ENCODE results near the gene RFXAP. TPM values are rescaled to one million over a fixed set of nuclear protein-coding genes. Genes with fewer than 3 reads are reported as not detected.

Gene RFXAP
- total RNA-seq, 2 experiments from 2014 or later = 14.1 to 15.4 TPM

DNA sequence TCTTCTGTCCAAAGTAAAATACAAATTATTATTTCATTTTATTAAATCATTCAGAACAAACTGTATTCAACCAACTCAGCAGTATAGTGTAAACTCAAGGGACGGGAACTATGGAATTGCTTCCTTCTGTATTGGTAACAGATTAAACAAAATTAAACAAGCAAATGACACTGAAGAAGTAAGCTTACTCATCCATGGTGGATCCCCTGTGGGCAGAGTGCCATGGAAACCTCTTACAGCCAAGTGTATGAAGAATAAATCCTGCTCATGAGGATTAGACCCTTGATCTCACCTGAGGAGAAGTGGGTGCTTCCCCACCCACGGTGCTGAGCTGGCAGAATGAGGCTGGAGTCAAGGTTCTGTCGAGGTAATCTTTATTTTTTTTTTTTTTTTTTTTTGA is 18.0 kb upstream of the RFXAP start:
- H3K36me3 Mint-ChIP-seq (ENCODE audit: low read depth) = no peaks in the 10 kb centered on the region
- TF ChIP-seq, protein P1, sequence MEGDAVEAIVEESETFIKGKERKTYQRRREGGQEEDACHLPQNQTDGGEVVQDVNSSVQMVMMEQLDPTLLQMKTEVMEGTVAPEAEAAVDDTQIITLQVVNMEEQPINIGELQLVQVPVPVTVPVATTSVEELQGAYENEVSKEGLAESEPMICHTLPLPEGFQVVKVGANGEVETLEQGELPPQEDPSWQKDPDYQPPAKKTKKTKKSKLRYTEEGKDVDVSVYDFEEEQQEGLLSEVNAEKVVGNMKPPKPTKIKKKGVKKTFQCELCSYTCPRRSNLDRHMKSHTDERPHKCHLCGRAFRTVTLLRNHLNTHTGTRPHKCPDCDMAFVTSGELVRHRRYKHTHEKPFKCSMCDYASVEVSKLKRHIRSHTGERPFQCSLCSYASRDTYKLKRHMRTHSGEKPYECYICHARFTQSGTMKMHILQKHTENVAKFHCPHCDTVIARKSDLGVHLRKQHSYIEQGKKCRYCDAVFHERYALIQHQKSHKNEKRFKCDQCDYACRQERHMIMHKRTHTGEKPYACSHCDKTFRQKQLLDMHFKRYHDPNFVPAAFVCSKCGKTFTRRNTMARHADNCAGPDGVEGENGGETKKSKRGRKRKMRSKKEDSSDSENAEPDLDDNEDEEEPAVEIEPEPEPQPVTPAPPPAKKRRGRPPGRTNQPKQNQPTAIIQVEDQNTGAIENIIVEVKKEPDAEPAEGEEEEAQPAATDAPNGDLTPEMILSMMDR (IDR thresholded peaks at IDR 0.05) = no peak
- no peak overlapping the region for H3K27ac Mint-ChIP-seq
- peaks cover 16% of the 10 kb centered on the region for H3K27me3 Mint-ChIP-seq
- intact Hi-C loops (cut with micrococcal nuclease) = no loop called here
- H3K4me3 Mint-ChIP-seq = no peak overlapping the region
- POLR2A ChIA-PET = no interaction called here
- CTCF ChIA-PET = no interaction called here
- ATAC-seq = no peak
- H3K4me1 Mint-ChIP-seq (ENCODE audit: low read depth) = no peaks in the 10 kb centered on the region
- no peak for DNase-seq
- H3K9me3 Mint-ChIP-seq = no peaks in the 10 kb centered on the region

DNA sequence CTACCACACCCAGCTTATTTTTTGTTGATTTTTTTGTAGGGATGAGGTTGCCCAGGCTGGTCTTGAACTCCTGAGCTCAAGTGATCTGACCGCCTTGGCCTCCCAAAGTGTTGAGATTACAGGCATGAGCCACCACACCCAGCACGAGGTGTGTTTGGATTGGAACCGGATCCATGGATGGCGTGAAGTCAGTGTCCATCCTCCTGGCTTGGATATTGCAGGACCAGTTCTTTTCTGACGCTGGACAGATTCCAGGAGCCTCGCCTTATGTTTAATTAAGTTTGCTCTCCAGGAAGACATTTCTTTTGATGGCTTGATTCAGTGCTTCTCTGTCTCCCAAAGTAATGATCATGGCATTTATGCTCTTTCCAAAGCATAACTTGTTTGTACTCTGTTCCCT is 14.4 kb upstream of the RFXAP start:
- no peak for DNase-seq
- Mint-ChIP-seq H3K36me3 (ENCODE audit: low read depth) (no peaks in the 10 kb centered on the region), H3K27me3 (peaks cover 17% of the 10 kb centered on the region), H3K4me1 (ENCODE audit: low read depth) (no peaks in the 10 kb centered on the region), H3K9me3 (no peaks in the 10 kb centered on the region), H3K27ac (no peak overlapping the region), H3K4me3 (no peak overlapping the region)
- ChIA-PET CTCF (no interaction called here), POLR2A (no interaction called here)
- intact Hi-C loops (cut with micrococcal nuclease) = no loop called here
- ATAC-seq = no peak
- TF ChIP-seq, protein P1 (IDR thresholded peaks at IDR 0.05) = no peak

DNA sequence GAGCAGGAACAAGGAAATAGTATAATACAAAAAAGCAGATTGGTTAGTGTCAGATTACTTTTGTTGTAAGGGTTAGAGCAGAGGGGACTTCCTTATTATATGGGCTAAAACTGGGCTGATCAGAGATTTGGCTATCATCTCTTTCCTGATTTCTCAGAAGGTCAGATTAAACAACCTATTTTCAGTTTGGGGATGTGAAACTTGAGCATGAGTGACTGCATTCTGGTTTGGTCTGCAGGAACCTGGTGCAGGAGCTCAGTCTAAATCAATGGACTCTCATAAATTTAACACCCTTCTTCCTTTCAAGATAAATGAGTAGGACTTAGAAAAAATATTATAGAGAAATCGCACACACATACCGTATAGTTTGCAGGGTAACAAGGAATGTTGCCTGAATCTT is 12.9 kb upstream of the RFXAP start:
- TF ChIP-seq, protein P1 (IDR thresholded peaks at IDR 0.05) = no peak
- CTCF ChIA-PET = interaction anchor here (1.0 kb wide), 1 partner anchor 70 kb away, joined by 5 read pairs; no protein-coding TSS in a partner anchor
- H3K27ac Mint-ChIP-seq = no peak overlapping the region
- no peak overlapping the region for H3K4me3 Mint-ChIP-seq
- no peak for DNase-seq
- ATAC-seq = no peak
- H3K27me3 Mint-ChIP-seq = peaks cover 17% of the 10 kb centered on the region
- POLR2A ChIA-PET = no interaction called here
- intact Hi-C loops (cut with micrococcal nuclease) = no loop called here
- no peaks in the 10 kb centered on the region for H3K36me3 Mint-ChIP-seq (ENCODE audit: low read depth)
- H3K9me3 Mint-ChIP-seq = no peaks in the 10 kb centered on the region
- no peaks in the 10 kb centered on the region for H3K4me1 Mint-ChIP-seq (ENCODE audit: low read depth)

DNA sequence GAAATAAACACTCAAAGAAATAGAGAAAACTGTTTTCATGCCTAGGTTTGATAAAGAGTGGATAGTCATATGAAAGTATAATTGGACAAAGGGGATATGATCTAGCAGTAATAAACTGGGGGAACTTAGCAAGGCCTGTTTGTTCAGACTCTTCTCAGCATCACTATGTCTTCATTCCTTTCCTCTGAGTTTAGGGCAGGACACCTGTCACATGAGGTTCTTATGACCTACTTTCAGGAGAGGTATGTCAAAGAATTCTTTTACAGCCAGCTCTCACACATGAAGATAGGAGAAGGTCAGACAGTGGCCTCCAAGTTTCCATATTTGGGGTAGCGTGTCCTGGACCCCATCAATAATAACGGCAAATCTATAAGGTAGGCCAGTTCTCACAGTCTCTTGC is 11.4 kb upstream of the RFXAP start:
- no peak for ATAC-seq
- DNase-seq = no peak
- Mint-ChIP-seq H3K4me3 (no peak overlapping the region), H3K27ac (no peak overlapping the region), H3K4me1 (ENCODE audit: low read depth) (no peaks in the 10 kb centered on the region), H3K27me3 (peaks cover 22% of the 10 kb centered on the region), H3K36me3 (ENCODE audit: low read depth) (no peaks in the 10 kb centered on the region), H3K9me3 (no peaks in the 10 kb centered on the region)
- POLR2A ChIA-PET = no interaction called here
- CTCF ChIA-PET = no interaction called here
- intact Hi-C loops (cut with micrococcal nuclease) = no loop called here
- TF ChIP-seq, protein P1 (IDR thresholded peaks at IDR 0.05) = no peak

DNA sequence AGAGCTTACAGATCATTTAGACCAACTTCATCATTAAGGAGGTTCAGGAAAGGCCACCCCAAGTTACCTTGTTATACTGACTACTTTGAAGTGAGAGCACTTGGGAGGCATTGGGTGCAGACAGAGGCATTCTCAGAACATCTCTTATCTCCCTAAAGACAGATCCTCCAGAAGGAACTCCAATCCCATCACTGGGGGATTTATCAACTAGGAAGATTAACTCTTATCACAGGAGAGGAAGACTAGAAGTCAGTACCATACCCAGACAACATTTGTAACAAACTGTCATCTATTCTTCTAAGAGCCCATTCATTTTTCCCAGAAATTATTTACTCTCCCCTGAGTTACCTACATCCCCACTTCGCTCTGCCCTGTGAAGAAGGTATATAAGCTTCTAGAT is 5.8 kb upstream of the RFXAP start:
- CTCF ChIA-PET = no interaction called here
- Mint-ChIP-seq H3K36me3 (ENCODE audit: low read depth) (no peaks in the 10 kb centered on the region), H3K4me1 (ENCODE audit: low read depth) (peaks cover 4% of the 10 kb centered on the region), H3K27me3 (peaks cover 18% of the 10 kb centered on the region), H3K9me3 (no peaks in the 10 kb centered on the region), H3K4me3 (no peak overlapping the region), H3K27ac (no peak overlapping the region)
- intact Hi-C loops (cut with micrococcal nuclease) = no loop called here
- ATAC-seq (no peak), DNase-seq (no peak)
- POLR2A ChIA-PET = no interaction called here
- TF ChIP-seq, protein P1 (IDR thresholded peaks at IDR 0.05) = no peak
